SK-N-SH treated with all-trans-retinoic acid at 6 μM for 48 hours (cell line): ENCODE data around the gene ACTL7B.

Source experiments
- ATAC-seq: fragments of 200-7000 bp; cut with Tn5 transposase; 3 replicates; pipeline ENCODE4 v1.9.1; 2020; ENCODE audit warnings: mild to moderate bottlenecking, moderate library complexity
- BACH2 ChIP-seq: fragments of 250-450 bp; sonication (Bioruptor Pico); IDR thresholded peaks from 2 replicates; pipeline ENCODE4 v1.9.0; 2021; ENCODE audit warnings: mild to moderate bottlenecking, borderline replicate concordance
- CSDC2 ChIP-seq: fragments of 250-450 bp; sonication (Bioruptor Pico); IDR thresholded peaks from 2 replicates; pipeline ENCODE4 v1.5.0; 2020; ENCODE audit warnings: mild to moderate bottlenecking, moderate library complexity
- ESRRG ChIP-seq: fragments of 250-450 bp; sonication (Bioruptor Pico); IDR thresholded peaks from 2 replicates; pipeline ENCODE4 v1.6.1; 2021; ENCODE audit warnings: mild to moderate bottlenecking
- GLIS3 ChIP-seq: fragments of 250-450 bp; sonication (Bioruptor Pico); IDR thresholded peaks from 2 replicates; pipeline ENCODE4 v1.5.0; 2020; ENCODE audit warnings: mild to moderate bottlenecking, moderate library complexity
- ISL1 ChIP-seq: fragments of 250-450 bp; sonication (Bioruptor Pico); IDR thresholded peaks from 2 replicates; pipeline ENCODE4 v2.1.2; 2022; ENCODE audit warnings: mild to moderate bottlenecking, moderate library complexity
- RARB ChIP-seq: fragments of 250-450 bp; sonication (Bioruptor Pico); IDR thresholded peaks from 2 replicates; pipeline ENCODE4 v1.8.0; 2021; ENCODE audit warnings: mild to moderate bottlenecking, moderate library complexity
- SNAI2 ChIP-seq: fragments of 250-450 bp; sonication (Bioruptor Pico); IDR thresholded peaks from 2 replicates; pipeline ENCODE4 v1.5.0; 2020; ENCODE audit warnings: mild to moderate bottlenecking, moderate library complexity
- TCF4 ChIP-seq: fragments of 250-450 bp; sonication (Bioruptor Pico); IDR thresholded peaks from 2 replicates; pipeline ENCODE4 v1.8.0; 2021; ENCODE audit warnings: mild to moderate bottlenecking, moderate library complexity, borderline replicate concordance
- ZC3H10 ChIP-seq: fragments of 250-450 bp; sonication (Bioruptor Pico); IDR thresholded peaks from 2 replicates; pipeline ENCODE4 v1.5.1; 2021; ENCODE audit warnings: mild to moderate bottlenecking, moderate library complexity
- ZFP30 ChIP-seq: fragments of 450-650 bp; formaldehyde crosslinking; IDR thresholded peaks from 2 replicates; pipeline ENCODE4 v1.5.0; 2022; ENCODE audit warnings: mild to moderate bottlenecking, moderate library complexity
- ZNF565 ChIP-seq: fragments of 450-650 bp; formaldehyde crosslinking; conservative IDR thresholded peaks from 2 replicates; pipeline ENCODE4 v1.5.0; 2020; ENCODE audit warnings: low read depth, mild to moderate bottlenecking, moderate library complexity
- ZNF70 ChIP-seq: fragments of 450-650 bp; formaldehyde crosslinking; IDR thresholded peaks from 2 replicates; pipeline ENCODE4 v1.5.0; 2020; ENCODE audit warnings: mild to moderate bottlenecking, moderate library complexity
- TF ChIP-seq, protein P1 (sequence below): fragments of 250-450 bp; sonication (Bioruptor Pico); IDR thresholded peaks from 2 replicates; pipeline ENCODE4 v1.5.1; 2021; ENCODE audit warnings: mild to moderate bottlenecking, moderate library complexity
- TF ChIP-seq, protein P2 (sequence below): fragments of 250-450 bp; sonication (Bioruptor Pico); IDR thresholded peaks from 2 replicates; pipeline ENCODE4 v1.8.0; 2020; ENCODE audit warnings: mild to moderate bottlenecking, moderate library complexity, borderline replicate concordance
- TF ChIP-seq, protein P3 (sequence below): fragments of 250-450 bp; sonication (Bioruptor Pico); IDR thresholded peaks from 2 replicates; pipeline ENCODE4 v1.5.0; 2020; ENCODE audit warnings: mild to moderate bottlenecking, moderate library complexity
- TF ChIP-seq, protein P4 (sequence below): fragments of 250-450 bp; sonication (Bioruptor Pico); IDR thresholded peaks from 2 replicates; pipeline ENCODE4 v1.8.0; 2021; ENCODE audit warnings: low read depth, mild to moderate bottlenecking, moderate library complexity, borderline replicate concordance

The ACTL7B gene

DNA sequence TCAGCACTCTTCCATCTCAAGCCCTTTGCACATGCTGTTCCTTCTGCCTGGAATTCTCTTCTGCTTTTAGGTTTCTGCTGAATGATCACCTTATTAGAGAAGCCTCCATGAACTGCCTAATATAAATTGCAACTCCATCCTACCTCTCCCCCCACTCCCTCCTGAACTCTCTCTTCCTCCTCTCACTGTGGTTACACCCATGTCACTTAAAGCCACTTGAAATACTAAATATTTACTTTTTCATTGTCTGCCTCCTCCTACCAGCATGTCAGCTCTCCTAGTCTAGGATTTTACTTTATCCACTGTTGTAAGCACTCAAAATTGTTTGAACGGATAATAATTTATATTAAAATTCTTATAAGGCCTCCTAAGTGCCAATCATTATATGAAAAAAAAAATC, 43.8 kb downstream of the ACTL7B start:
- no peak for ATAC-seq
- TF ChIP-seq ZNF565 (CRISPR knock-in tag) (no peak), ISL1 (CRISPR knock-in tag) (no peak), ESRRG (no peak)
- TF ChIP-seq, protein P1, sequence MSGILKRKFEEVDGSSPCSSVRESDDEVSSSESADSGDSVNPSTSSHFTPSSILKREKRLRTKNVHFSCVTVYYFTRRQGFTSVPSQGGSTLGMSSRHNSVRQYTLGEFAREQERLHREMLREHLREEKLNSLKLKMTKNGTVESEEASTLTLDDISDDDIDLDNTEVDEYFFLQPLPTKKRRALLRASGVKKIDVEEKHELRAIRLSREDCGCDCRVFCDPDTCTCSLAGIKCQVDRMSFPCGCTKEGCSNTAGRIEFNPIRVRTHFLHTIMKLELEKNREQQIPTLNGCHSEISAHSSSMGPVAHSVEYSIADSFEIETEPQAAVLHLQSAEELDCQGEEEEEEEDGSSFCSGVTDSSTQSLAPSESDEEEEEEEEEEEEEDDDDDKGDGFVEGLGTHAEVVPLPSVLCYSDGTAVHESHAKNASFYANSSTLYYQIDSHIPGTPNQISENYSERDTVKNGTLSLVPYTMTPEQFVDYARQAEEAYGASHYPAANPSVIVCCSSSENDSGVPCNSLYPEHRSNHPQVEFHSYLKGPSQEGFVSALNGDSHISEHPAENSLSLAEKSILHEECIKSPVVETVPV: no peak
- TF ChIP-seq, all 23 proteins: peak for 0

DNA sequence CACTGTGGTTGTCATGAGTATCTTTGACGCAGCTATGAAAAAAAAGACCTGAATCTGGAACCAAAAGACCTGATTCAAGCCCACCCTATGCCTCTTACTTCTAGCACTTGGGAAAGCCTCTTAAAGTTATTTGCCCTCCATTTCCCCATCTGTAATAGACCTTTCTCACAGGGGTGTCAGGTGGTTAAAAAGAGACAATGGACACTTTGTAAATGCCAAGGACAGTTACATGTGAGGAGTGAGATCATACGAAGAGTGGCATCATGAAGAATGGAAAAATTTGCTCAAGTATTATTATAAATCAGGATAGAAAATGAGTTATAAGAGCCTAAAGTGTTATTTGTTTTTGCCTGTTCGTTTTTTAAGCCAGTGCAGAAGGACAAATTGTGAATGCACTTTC, 46.5 kb downstream of the ACTL7B start:
- TF ChIP-seq ZNF70 (CRISPR knock-in tag): no peak
- TF ChIP-seq, protein P2, sequence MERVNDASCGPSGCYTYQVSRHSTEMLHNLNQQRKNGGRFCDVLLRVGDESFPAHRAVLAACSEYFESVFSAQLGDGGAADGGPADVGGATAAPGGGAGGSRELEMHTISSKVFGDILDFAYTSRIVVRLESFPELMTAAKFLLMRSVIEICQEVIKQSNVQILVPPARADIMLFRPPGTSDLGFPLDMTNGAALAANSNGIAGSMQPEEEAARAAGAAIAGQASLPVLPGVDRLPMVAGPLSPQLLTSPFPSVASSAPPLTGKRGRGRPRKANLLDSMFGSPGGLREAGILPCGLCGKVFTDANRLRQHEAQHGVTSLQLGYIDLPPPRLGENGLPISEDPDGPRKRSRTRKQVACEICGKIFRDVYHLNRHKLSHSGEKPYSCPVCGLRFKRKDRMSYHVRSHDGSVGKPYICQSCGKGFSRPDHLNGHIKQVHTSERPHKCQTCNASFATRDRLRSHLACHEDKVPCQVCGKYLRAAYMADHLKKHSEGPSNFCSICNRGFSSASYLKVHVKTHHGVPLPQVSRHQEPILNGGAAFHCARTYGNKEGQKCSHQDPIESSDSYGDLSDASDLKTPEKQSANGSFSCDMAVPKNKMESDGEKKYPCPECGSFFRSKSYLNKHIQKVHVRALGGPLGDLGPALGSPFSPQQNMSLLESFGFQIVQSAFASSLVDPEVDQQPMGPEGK (CRISPR knock-in tag): no peak
- no peak for TF ChIP-seq RARB
- TF ChIP-seq, protein P3, sequence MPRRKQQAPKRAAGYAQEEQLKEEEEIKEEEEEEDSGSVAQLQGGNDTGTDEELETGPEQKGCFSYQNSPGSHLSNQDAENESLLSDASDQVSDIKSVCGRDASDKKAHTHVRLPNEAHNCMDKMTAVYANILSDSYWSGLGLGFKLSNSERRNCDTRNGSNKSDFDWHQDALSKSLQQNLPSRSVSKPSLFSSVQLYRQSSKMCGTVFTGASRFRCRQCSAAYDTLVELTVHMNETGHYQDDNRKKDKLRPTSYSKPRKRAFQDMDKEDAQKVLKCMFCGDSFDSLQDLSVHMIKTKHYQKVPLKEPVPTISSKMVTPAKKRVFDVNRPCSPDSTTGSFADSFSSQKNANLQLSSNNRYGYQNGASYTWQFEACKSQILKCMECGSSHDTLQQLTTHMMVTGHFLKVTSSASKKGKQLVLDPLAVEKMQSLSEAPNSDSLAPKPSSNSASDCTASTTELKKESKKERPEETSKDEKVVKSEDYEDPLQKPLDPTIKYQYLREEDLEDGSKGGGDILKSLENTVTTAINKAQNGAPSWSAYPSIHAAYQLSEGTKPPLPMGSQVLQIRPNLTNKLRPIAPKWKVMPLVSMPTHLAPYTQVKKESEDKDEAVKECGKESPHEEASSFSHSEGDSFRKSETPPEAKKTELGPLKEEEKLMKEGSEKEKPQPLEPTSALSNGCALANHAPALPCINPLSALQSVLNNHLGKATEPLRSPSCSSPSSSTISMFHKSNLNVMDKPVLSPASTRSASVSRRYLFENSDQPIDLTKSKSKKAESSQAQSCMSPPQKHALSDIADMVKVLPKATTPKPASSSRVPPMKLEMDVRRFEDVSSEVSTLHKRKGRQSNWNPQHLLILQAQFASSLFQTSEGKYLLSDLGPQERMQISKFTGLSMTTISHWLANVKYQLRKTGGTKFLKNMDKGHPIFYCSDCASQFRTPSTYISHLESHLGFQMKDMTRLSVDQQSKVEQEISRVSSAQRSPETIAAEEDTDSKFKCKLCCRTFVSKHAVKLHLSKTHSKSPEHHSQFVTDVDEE (CRISPR knock-in tag): no peak
- no peak for TF ChIP-seq ZC3H10 (CRISPR knock-in tag)
- TF ChIP-seq ZFP30: no peak
- no peak for TF ChIP-seq ESRRG
- TF ChIP-seq, protein P4, sequence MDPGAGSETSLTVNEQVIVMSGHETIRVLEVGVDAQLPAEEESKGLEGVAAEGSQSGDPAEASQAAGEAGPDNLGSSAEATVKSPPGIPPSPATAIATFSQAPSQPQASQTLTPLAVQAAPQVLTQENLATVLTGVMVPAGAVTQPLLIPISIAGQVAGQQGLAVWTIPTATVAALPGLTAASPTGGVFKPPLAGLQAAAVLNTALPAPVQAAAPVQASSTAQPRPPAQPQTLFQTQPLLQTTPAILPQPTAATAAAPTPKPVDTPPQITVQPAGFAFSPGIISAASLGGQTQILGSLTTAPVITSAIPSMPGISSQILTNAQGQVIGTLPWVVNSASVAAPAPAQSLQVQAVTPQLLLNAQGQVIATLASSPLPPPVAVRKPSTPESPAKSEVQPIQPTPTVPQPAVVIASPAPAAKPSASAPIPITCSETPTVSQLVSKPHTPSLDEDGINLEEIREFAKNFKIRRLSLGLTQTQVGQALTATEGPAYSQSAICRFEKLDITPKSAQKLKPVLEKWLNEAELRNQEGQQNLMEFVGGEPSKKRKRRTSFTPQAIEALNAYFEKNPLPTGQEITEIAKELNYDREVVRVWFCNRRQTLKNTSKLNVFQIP (CRISPR knock-in tag): no peak
- TF ChIP-seq TCF4: no peak
- TF ChIP-seq CSDC2 (CRISPR knock-in tag): no peak
- TF ChIP-seq SNAI2 (CRISPR knock-in tag): no peak
- no peak for TF ChIP-seq ISL1 (CRISPR knock-in tag)
- TF ChIP-seq BACH2 (CRISPR knock-in tag): no peak
- TF ChIP-seq, protein P1: no peak
- no peak for TF ChIP-seq GLIS3 (CRISPR knock-in tag)
- no peak for ATAC-seq
